ENCODE measurements around the gene TMEM242. TPM values are rescaled to one million over a fixed set of nuclear protein-coding genes. Genes with fewer than 3 reads are reported as not detected.
"Not testable (repeated sequence)": the region's sequence is repeated elsewhere in the genome, so short reads cannot be mapped to it uniquely, and the experiment has no call there.

Gene TMEM242
- total and polyA plus RNA-seq, 4 donors = 11.2 to 18.2 (median 13.9) TPM

- H3K4me3 ChIP-seq (ENCODE audit: low read depth, low read length) = no peak overlapping the region
- no peak overlapping the region for H3K27ac ChIP-seq (ENCODE audit: low read depth, low read length)
- WGBS (ENCODE audit: insufficient coverage) = 74% methylated on average over 4 of the region's 4 CpGs
- H3K27me3 ChIP-seq (ENCODE audit: control insufficient read depth, insufficient read depth, low read length) = no peaks in the 10 kb centered on the region
- H3K4me1 ChIP-seq (ENCODE audit: control insufficient read depth, insufficient read depth, low read length) = no peaks in the 10 kb centered on the region
- H3K9me3 ChIP-seq (ENCODE audit: control insufficient read depth, insufficient read depth, low read length) = no peaks in the 10 kb centered on the region
- no peak for DNase-seq (ENCODE audit: low read depth in 4 of 6, low spot score in 6 of 6)
- H3K36me3 ChIP-seq (ENCODE audit: control insufficient read depth, insufficient read depth, low read length) = no peaks in the 10 kb centered on the region
Measured at GRCh38 chr6:157343732-157344131, 20.4 kb upstream of the TMEM242 start.

GRCh38 chr6:157339432-157339831, 16.1 kb upstream of the TMEM242 start:
- Histone ChIP-seq H3K9me3 (ENCODE audit: control insufficient read depth, insufficient read depth, low read length) (no peaks in the 10 kb centered on the region), H3K4me1 (ENCODE audit: control insufficient read depth, insufficient read depth, low read length) (no peaks in the 10 kb centered on the region), H3K27ac (ENCODE audit: low read depth, low read length) (no peak overlapping the region), H3K36me3 (ENCODE audit: control insufficient read depth, insufficient read depth, low read length) (no peaks in the 10 kb centered on the region), H3K27me3 (ENCODE audit: control insufficient read depth, insufficient read depth, low read length) (no peaks in the 10 kb centered on the region), H3K4me3 (ENCODE audit: low read depth, low read length) (no peak overlapping the region)
- WGBS (ENCODE audit: insufficient coverage) = no CpG with 5 or more reads among the region's 1 CpG
- DNase-seq (ENCODE audit: low read depth in 4 of 6, low spot score in 6 of 6) = no peak

GRCh38 chr6:157337751-157338150, 14.4 kb upstream of the TMEM242 start:
- WGBS (ENCODE audit: insufficient coverage) = no CpG with 5 or more reads among the region's 2 CpGs
- DNase-seq (ENCODE audit: low read depth in 4 of 6, low spot score in 6 of 6) = no peak
- H3K4me1 ChIP-seq (ENCODE audit: control insufficient read depth, insufficient read depth, low read length) = no peaks in the 10 kb centered on the region
- H3K9me3 ChIP-seq (ENCODE audit: control insufficient read depth, insufficient read depth, low read length) = no peaks in the 10 kb centered on the region
- no peaks in the 10 kb centered on the region for H3K27me3 ChIP-seq (ENCODE audit: control insufficient read depth, insufficient read depth, low read length)
- no peak overlapping the region for H3K4me3 ChIP-seq (ENCODE audit: low read depth, low read length)
- no peaks in the 10 kb centered on the region for H3K36me3 ChIP-seq (ENCODE audit: control insufficient read depth, insufficient read depth, low read length)
- H3K27ac ChIP-seq (ENCODE audit: low read depth, low read length) = no peak overlapping the region

GRCh38 chr6:157337276-157337675, 14.0 kb upstream of the TMEM242 start:
- not testable (repeated sequence) for H3K27me3 ChIP-seq (ENCODE audit: control insufficient read depth, insufficient read depth, low read length); H3K9me3 ChIP-seq (ENCODE audit: control insufficient read depth, insufficient read depth, low read length); H3K4me3 ChIP-seq (ENCODE audit: low read depth, low read length); H3K36me3 ChIP-seq (ENCODE audit: control insufficient read depth, insufficient read depth, low read length); H3K27ac ChIP-seq (ENCODE audit: low read depth, low read length); DNase-seq (ENCODE audit: low read depth in 4 of 6, low spot score in 6 of 6); H3K4me1 ChIP-seq (ENCODE audit: control insufficient read depth, insufficient read depth, low read length)
- WGBS (ENCODE audit: insufficient coverage) = 94% methylated on average over 2 of the region's 3 CpGs

- H3K4me3 ChIP-seq (ENCODE audit: low read depth, low read length) = no peak overlapping the region
- H3K36me3 ChIP-seq (ENCODE audit: control insufficient read depth, insufficient read depth, low read length) = no peaks in the 10 kb centered on the region
- no peaks in the 10 kb centered on the region for H3K4me1 ChIP-seq (ENCODE audit: control insufficient read depth, insufficient read depth, low read length)
- H3K27ac ChIP-seq (ENCODE audit: low read depth, low read length) = no peak overlapping the region
- DNase-seq (ENCODE audit: low read depth in 4 of 6, low spot score in 6 of 6) = no peak
- no peaks in the 10 kb centered on the region for H3K9me3 ChIP-seq (ENCODE audit: control insufficient read depth, insufficient read depth, low read length)
- WGBS (ENCODE audit: insufficient coverage) = 100% methylated on average over 1 of the region's 6 CpGs
- H3K27me3 ChIP-seq (ENCODE audit: control insufficient read depth, insufficient read depth, low read length) = no peaks in the 10 kb centered on the region
Measured at GRCh38 chr6:157335829-157336228, 12.5 kb upstream of the TMEM242 start.

- H3K9me3 ChIP-seq (ENCODE audit: control insufficient read depth, insufficient read depth, low read length) = no peaks in the 10 kb centered on the region
- H3K27ac ChIP-seq (ENCODE audit: low read depth, low read length) = no peak overlapping the region
- 88% methylated on average over 1 of the region's 3 CpGs for WGBS (ENCODE audit: insufficient coverage)
- no peak for DNase-seq (ENCODE audit: low read depth in 4 of 6, low spot score in 6 of 6)
- no peaks in the 10 kb centered on the region for H3K4me1 ChIP-seq (ENCODE audit: control insufficient read depth, insufficient read depth, low read length)
- H3K27me3 ChIP-seq (ENCODE audit: control insufficient read depth, insufficient read depth, low read length) = peaks cover 3% of the 10 kb centered on the region
- no peaks in the 10 kb centered on the region for H3K36me3 ChIP-seq (ENCODE audit: control insufficient read depth, insufficient read depth, low read length)
- no peak overlapping the region for H3K4me3 ChIP-seq (ENCODE audit: low read depth, low read length)
Measured at GRCh38 chr6:157333956-157334355, 10.6 kb upstream of the TMEM242 start.

- Histone ChIP-seq H3K36me3 (ENCODE audit: control insufficient read depth, insufficient read depth, low read length) (no peaks in the 10 kb centered on the region), H3K27me3 (ENCODE audit: control insufficient read depth, insufficient read depth, low read length) (peaks cover 3% of the 10 kb centered on the region), H3K9me3 (ENCODE audit: control insufficient read depth, insufficient read depth, low read length) (no peaks in the 10 kb centered on the region), H3K4me3 (ENCODE audit: low read depth, low read length) (no peak overlapping the region), H3K27ac (ENCODE audit: low read depth, low read length) (no peak overlapping the region), H3K4me1 (ENCODE audit: control insufficient read depth, insufficient read depth, low read length) (no peaks in the 10 kb centered on the region)
- 83% methylated on average over 4 of the region's 4 CpGs for WGBS (ENCODE audit: insufficient coverage)
- no peak for DNase-seq (ENCODE audit: low read depth in 4 of 6, low spot score in 6 of 6)
Measured at GRCh38 chr6:157333537-157333936, 10.2 kb upstream of the TMEM242 start.

- WGBS (ENCODE audit: insufficient coverage) = 95% methylated on average over 5 of the region's 7 CpGs
- peaks cover 4% of the 10 kb centered on the region for H3K27me3 ChIP-seq (ENCODE audit: control insufficient read depth, insufficient read depth, low read length)
- no peak overlapping the region for H3K27ac ChIP-seq (ENCODE audit: low read depth, low read length)
Measured at GRCh38 chr6:157332813-157333212, 9.5 kb upstream of the TMEM242 start.

GRCh38 chr6:157330831-157331230, 7.5 kb upstream of the TMEM242 start:
- Histone ChIP-seq H3K4me1 (ENCODE audit: control insufficient read depth, insufficient read depth, low read length) (no peaks in the 10 kb centered on the region), H3K36me3 (ENCODE audit: control insufficient read depth, insufficient read depth, low read length) (no peaks in the 10 kb centered on the region), H3K9me3 (ENCODE audit: control insufficient read depth, insufficient read depth, low read length) (no peaks in the 10 kb centered on the region), H3K4me3 (ENCODE audit: low read depth, low read length) (no peak overlapping the region), H3K27ac (ENCODE audit: low read depth, low read length) (no peak overlapping the region), H3K27me3 (ENCODE audit: control insufficient read depth, insufficient read depth, low read length) (peaks cover 4% of the 10 kb centered on the region)
- WGBS (ENCODE audit: insufficient coverage) = no CpG with 5 or more reads among the region's 2 CpGs
- DNase-seq (ENCODE audit: low read depth in 4 of 6, low spot score in 6 of 6) = no peak

More at GRCh38 chr6:157332813-157333212, 9.5 kb upstream of the TMEM242 start:
- no peaks in the 10 kb centered on the region for H3K4me1 ChIP-seq (ENCODE audit: control insufficient read depth, insufficient read depth, low read length)
- no peak overlapping the region for H3K4me3 ChIP-seq (ENCODE audit: low read depth, low read length)
- no peaks in the 10 kb centered on the region for H3K9me3 ChIP-seq (ENCODE audit: control insufficient read depth, insufficient read depth, low read length)
- DNase-seq (ENCODE audit: low read depth in 4 of 6, low spot score in 6 of 6) = no peak
- H3K36me3 ChIP-seq (ENCODE audit: control insufficient read depth, insufficient read depth, low read length) = no peaks in the 10 kb centered on the region

- H3K27me3 ChIP-seq (ENCODE audit: control insufficient read depth, insufficient read depth, low read length) = peaks cover 4% of the 10 kb centered on the region
- H3K9me3 ChIP-seq (ENCODE audit: control insufficient read depth, insufficient read depth, low read length) = no peaks in the 10 kb centered on the region
- H3K4me3 ChIP-seq (ENCODE audit: low read depth, low read length) = no peak overlapping the region
- no peaks in the 10 kb centered on the region for H3K36me3 ChIP-seq (ENCODE audit: control insufficient read depth, insufficient read depth, low read length)
- DNase-seq (ENCODE audit: low read depth in 4 of 6, low spot score in 6 of 6) = no peak
- 75% methylated on average over 1 of the region's 1 CpG for WGBS (ENCODE audit: insufficient coverage)
- no peak overlapping the region for H3K27ac ChIP-seq (ENCODE audit: low read depth, low read length)
- no peaks in the 10 kb centered on the region for H3K4me1 ChIP-seq (ENCODE audit: control insufficient read depth, insufficient read depth, low read length)
Measured at GRCh38 chr6:157329829-157330228, 6.5 kb upstream of the TMEM242 start.
